Liver (tissue), 9 donors: ENCODE data around the gene SIX3. TPM values are rescaled to one million over a fixed set of nuclear protein-coding genes. Genes with fewer than 3 reads are reported as not detected.
A peak's percentile ranks its signal among the peaks of the same experiment; 100 is the strongest.

ENCODE experiments used
- DNase-seq: peaks from one replicate; pipeline ENCODE4 v3.0.0-alpha.2; 2017; ENCODE audit warnings: low spot score
- H3K27ac ChIP-seq, 2 donors: one replicate each; pipeline ENCODE4 v1.7.0; 2013; ENCODE audit warnings: inconsistent platforms in 2 of 2, low read length in 2 of 2, control low read depth in 1 of 2, low read depth in 1 of 2, mild to moderate bottlenecking in 1 of 2
- H3K27me3 ChIP-seq, 4 donors: one replicate each; pipeline versions ENCODE4 v1.6.1 to v1.7.0; 2013; ENCODE audit warnings: low read length in 3 of 4, inconsistent platforms in 1 of 4, mild to moderate bottlenecking in 1 of 4, moderate library complexity in 1 of 4; ENCODE audit not compliant: control insufficient read depth in 4 of 4, insufficient read depth in 4 of 4
- H3K36me3 ChIP-seq, 4 donors: one replicate each; pipeline versions ENCODE4 v1.6.1 to v1.7.0; 2013; ENCODE audit warnings: low read length in 3 of 4, mild to moderate bottlenecking in 3 of 4, low read depth in 1 of 4, moderate library complexity in 1 of 4; ENCODE audit not compliant: control insufficient read depth in 4 of 4, insufficient read depth in 3 of 4
- H3K4me1 ChIP-seq, 4 donors: one replicate each; pipeline versions ENCODE4 v1.6.1 to v1.7.0; 2013; ENCODE audit warnings: low read length in 3 of 4, mild to moderate bottlenecking in 3 of 4, moderate library complexity in 1 of 4; ENCODE audit not compliant: control insufficient read depth in 4 of 4, insufficient read depth in 4 of 4
- H3K4me3 ChIP-seq, 3 donors: one replicate each; pipeline versions ENCODE4 v1.6.1 to v1.7.0; 2013; ENCODE audit warnings: low read length in 3 of 3, control low read depth in 1 of 3, low read depth in 1 of 3, mild to moderate bottlenecking in 1 of 3
- H3K9ac ChIP-seq, 2 donors: one replicate each; pipeline ENCODE4 v1.7.0; 2013; ENCODE audit warnings: low read length in 2 of 2, mild to moderate bottlenecking in 2 of 2, moderate library complexity in 2 of 2, control low read depth in 1 of 2, low read depth in 1 of 2
- H3K9me3 ChIP-seq, 4 donors: one replicate each; pipeline versions ENCODE4 v1.6.1 to v1.7.0; 2013; ENCODE audit warnings: low read length in 3 of 4; ENCODE audit not compliant: control insufficient read depth in 4 of 4
- EGR1 ChIP-seq, 2 donors: IDR thresholded peaks; 2 replicates each; pipeline ENCODE4 v1.6.1; 2016 to 2018; ENCODE audit warnings: antibody characterized with exemption in 2 of 2, low read depth in 2 of 2
- FOXA1 ChIP-seq: IDR thresholded peaks from 2 replicates; pipeline ENCODE4 v1.6.1; 2016; ENCODE audit warnings: antibody characterized with exemption
- FOXA2 ChIP-seq: IDR thresholded peaks from 2 replicates; pipeline ENCODE4 v1.6.1; 2016; ENCODE audit warnings: antibody characterized with exemption
- HNF4A ChIP-seq, 2 donors: conservative IDR thresholded peaks; 2 replicates each; pipeline ENCODE4 v1.6.1; 2016; ENCODE audit warnings: antibody characterized with exemption in 2 of 2, mild to moderate bottlenecking in 2 of 2
- HNF4G ChIP-seq: IDR thresholded peaks from 2 replicates; pipeline ENCODE4 v1.6.1; 2016; ENCODE audit warnings: antibody characterized with exemption
- JUND ChIP-seq, 2 donors: IDR thresholded peaks; 2 replicates each; pipeline ENCODE4 v1.6.1; 2016; ENCODE audit warnings: antibody characterized with exemption in 2 of 2
- NR2F2 ChIP-seq: IDR thresholded peaks from 2 replicates; pipeline ENCODE4 v1.6.1; 2016; ENCODE audit warnings: antibody characterized with exemption
- RAD21 ChIP-seq, 2 donors: IDR thresholded peaks; 2 replicates each; pipeline ENCODE4 v1.6.1; 2016; ENCODE audit warnings: antibody characterized with exemption in 2 of 2, mild to moderate bottlenecking in 2 of 2
- RXRA ChIP-seq, 2 donors: IDR thresholded peaks; 2 replicates each; pipeline ENCODE4 v1.6.1; 2017 to 2018; ENCODE audit warnings: antibody characterized with exemption in 2 of 2, mild to moderate bottlenecking in 1 of 2
- SP1 ChIP-seq: IDR thresholded peaks from 2 replicates; pipeline ENCODE4 v1.6.1; 2018; ENCODE audit warnings: antibody characterized with exemption, mild to moderate bottlenecking
- TAF1 ChIP-seq: conservative IDR thresholded peaks from 2 replicates; pipeline ENCODE4 v1.6.1; 2016; ENCODE audit warnings: antibody characterized with exemption, mild to moderate bottlenecking
- YY1 ChIP-seq: IDR thresholded peaks from 2 replicates; pipeline ENCODE4 v1.6.1; 2016; ENCODE audit warnings: antibody characterized with exemption, mild to moderate bottlenecking
- WGBS: extraction: QIAGEN DNeasy Blood & Tissue Kit; methylation state at CpG from one replicate; pipeline ENCODE4 v1.1.7; 2013; 5-methylcytosine and 5-hydroxymethylcytosine counted together
- polyA plus RNA-seq, 2 donors: library from polyadenylated mRNA; stranded (reverse) in 1 of 2; unstranded in 1 of 2; fragments of 200-250 nt in 1 of 2; fragments of >200 nt in 1 of 2; fragmentation: Nextera tagmentation in 1 of 2; extraction: Ambion mirVana in 1 of 2; gene quantifications; one replicate each; pipeline versions ENCODE4 v1.2.1 to v1.2.3, GENCODE V29; 2013 to 2015
- total RNA-seq, 2 donors: library from RNA; depleted of rRNA; stranded (reverse); fragments of >200 nt; gene quantifications; one replicate each; pipeline ENCODE4 v1.2.3, GENCODE V29; 2014
- TF ChIP-seq, protein P1 (sequence below): fragments of 150-350 bp; IDR thresholded peaks from 2 replicates; pipeline ENCODE4 v1.5.1; 2017; ENCODE audit warnings: improper control_type of control experiment, low read depth, low read length; ENCODE audit not compliant: missing input control
- TF ChIP-seq, protein P2 (sequence below): IDR thresholded peaks from 2 replicates; pipeline ENCODE4 v1.6.1; 2016; ENCODE audit warnings: antibody characterized with exemption, mild to moderate bottlenecking
- TF ChIP-seq, protein P3 (sequence below): IDR thresholded peaks from 2 replicates; pipeline ENCODE4 v1.6.1; 2016; ENCODE audit warnings: antibody characterized with exemption
- donor health status: healthy.
- donor health status: healthy.
- donor health status: healthy.
- donor health status: healthy.
- donor health status: healthy.

Gene SIX3
- total and polyA plus RNA-seq, 4 donors, result not detected

DNA sequence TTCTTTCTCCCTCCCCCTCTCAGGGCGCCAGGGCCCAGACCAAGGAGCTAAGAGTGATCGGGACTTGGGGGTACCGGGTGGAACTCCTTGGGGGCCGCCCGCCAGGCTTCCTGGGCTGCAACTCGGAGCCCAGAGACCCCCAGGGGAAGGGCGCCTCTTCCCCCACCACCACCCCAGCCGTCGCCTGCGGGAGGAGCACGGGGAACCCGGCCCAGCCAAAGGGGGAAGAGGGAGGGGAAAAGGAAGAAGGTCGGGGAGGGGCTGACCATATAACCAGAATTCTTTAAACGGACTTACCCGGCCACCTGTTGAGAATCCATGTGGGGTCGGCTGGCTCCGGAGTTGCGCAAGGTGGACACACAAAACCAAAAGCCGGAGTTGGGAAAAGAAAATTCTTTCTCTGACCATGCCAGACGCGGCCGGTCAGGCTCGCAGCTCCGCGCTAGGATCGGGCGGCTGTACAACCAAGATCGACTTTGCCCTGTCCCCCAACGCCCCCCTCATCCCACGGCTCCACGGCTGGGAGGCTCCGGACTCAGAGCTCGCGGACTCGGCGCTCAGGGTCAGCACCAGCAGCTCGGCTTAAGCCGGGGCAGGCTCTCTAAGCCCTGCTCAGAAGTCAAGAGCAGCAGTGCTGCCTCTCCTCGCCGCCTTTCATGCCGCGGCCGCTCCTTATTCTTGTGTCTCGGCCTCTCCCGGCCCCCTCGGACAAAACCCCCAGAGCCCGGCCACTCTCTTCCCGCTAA lies 6.3 kb upstream of the SIX3 start:
- peaks cover 13 to 30% (median 20%) of the 10 kb centered on the region in 4 donors for H3K27me3 ChIP-seq
- peak overlapping the region in 1 of 3 donors; percentile 40 for H3K4me3 ChIP-seq
- no peaks in the 10 kb centered on the region for H3K36me3 ChIP-seq
- DNase-seq, result no peak
- H3K9me3 ChIP-seq, result no peaks in the 10 kb centered on the region
- H3K27ac ChIP-seq, result no peak overlapping the region
- TF ChIP-seq EGR1 (IDR thresholded peaks at IDR 0.05; ENCODE audit: low read depth in 2 of 2) (no peak), JUND (IDR thresholded peaks at IDR 0.05) (no peak), HNF4G (no peak), SP1 (no peak), RXRA (IDR thresholded peaks at IDR 0.05) (no peak), HNF4A (conservative IDR thresholded peaks at IDR 0.05) (no peak), YY1 (no peak), FOXA1 (no peak)
- TF ChIP-seq, protein P1, sequence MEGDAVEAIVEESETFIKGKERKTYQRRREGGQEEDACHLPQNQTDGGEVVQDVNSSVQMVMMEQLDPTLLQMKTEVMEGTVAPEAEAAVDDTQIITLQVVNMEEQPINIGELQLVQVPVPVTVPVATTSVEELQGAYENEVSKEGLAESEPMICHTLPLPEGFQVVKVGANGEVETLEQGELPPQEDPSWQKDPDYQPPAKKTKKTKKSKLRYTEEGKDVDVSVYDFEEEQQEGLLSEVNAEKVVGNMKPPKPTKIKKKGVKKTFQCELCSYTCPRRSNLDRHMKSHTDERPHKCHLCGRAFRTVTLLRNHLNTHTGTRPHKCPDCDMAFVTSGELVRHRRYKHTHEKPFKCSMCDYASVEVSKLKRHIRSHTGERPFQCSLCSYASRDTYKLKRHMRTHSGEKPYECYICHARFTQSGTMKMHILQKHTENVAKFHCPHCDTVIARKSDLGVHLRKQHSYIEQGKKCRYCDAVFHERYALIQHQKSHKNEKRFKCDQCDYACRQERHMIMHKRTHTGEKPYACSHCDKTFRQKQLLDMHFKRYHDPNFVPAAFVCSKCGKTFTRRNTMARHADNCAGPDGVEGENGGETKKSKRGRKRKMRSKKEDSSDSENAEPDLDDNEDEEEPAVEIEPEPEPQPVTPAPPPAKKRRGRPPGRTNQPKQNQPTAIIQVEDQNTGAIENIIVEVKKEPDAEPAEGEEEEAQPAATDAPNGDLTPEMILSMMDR, result no peak
- TF ChIP-seq, protein P2, sequence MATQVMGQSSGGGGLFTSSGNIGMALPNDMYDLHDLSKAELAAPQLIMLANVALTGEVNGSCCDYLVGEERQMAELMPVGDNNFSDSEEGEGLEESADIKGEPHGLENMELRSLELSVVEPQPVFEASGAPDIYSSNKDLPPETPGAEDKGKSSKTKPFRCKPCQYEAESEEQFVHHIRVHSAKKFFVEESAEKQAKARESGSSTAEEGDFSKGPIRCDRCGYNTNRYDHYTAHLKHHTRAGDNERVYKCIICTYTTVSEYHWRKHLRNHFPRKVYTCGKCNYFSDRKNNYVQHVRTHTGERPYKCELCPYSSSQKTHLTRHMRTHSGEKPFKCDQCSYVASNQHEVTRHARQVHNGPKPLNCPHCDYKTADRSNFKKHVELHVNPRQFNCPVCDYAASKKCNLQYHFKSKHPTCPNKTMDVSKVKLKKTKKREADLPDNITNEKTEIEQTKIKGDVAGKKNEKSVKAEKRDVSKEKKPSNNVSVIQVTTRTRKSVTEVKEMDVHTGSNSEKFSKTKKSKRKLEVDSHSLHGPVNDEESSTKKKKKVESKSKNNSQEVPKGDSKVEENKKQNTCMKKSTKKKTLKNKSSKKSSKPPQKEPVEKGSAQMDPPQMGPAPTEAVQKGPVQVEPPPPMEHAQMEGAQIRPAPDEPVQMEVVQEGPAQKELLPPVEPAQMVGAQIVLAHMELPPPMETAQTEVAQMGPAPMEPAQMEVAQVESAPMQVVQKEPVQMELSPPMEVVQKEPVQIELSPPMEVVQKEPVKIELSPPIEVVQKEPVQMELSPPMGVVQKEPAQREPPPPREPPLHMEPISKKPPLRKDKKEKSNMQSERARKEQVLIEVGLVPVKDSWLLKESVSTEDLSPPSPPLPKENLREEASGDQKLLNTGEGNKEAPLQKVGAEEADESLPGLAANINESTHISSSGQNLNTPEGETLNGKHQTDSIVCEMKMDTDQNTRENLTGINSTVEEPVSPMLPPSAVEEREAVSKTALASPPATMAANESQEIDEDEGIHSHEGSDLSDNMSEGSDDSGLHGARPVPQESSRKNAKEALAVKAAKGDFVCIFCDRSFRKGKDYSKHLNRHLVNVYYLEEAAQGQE, result no peak
- no peak overlapping the region for H3K9ac ChIP-seq
- 2% methylated on average over 48 of the region's 48 CpGs for WGBS
- H3K4me1 ChIP-seq, result peaks cover 12 to 49% (median 20%) of the 10 kb centered on the region in 4 donors

DNA sequence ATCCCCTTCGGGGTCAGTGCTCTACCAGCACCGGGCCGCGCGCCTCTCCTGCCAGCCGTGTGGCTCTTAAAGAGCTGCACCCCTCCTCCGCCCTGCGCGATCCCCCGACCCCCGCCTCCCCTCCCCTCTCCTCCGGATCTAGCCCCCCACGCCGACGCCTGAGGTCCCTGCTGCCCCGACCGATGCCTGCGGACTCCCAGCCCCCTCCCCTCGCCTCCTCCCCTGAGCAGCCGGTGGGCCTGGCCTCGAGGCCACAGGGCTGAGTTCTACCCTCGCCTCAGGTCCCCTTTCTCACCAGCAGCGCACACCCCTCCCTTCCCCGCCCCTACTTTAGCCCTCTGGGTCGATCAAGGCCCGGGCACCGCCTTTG lies 5.8 kb upstream of the SIX3 start:
- Histone ChIP-seq H3K9ac (no peak overlapping the region), H3K36me3 (no peaks in the 10 kb centered on the region), H3K4me3 (peak overlapping the region in 1 of 3 donors; percentile 40), H3K4me1 (peaks cover 12 to 47% (median 20%) of the 10 kb centered on the region in 4 donors), H3K27ac (no peak overlapping the region), H3K9me3 (no peaks in the 10 kb centered on the region), H3K27me3 (peaks cover 17 to 30% (median 23%) of the 10 kb centered on the region in 4 donors)
- DNase-seq, result no peak
- TF ChIP-seq TAF1, result no peak
- no peak for TF ChIP-seq RAD21 (IDR thresholded peaks at IDR 0.05)
- no peak for TF ChIP-seq RXRA (IDR thresholded peaks at IDR 0.05)
- TF ChIP-seq EGR1 (IDR thresholded peaks at IDR 0.05; ENCODE audit: low read depth in 2 of 2), result no peak
- TF ChIP-seq, protein P1, result no peak
- TF ChIP-seq NR2F2, result no peak
- TF ChIP-seq, protein P3, sequence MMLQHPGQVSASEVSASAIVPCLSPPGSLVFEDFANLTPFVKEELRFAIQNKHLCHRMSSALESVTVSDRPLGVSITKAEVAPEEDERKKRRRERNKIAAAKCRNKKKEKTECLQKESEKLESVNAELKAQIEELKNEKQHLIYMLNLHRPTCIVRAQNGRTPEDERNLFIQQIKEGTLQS, result no peak
- TF ChIP-seq FOXA2, result no peak
- 4% methylated on average over 27 of the region's 27 CpGs for WGBS
